CD4-positive, CD25-positive, alpha-beta regulatory T cell (primary cell): ENCODE results near the gene IRX4. TPM values are rescaled to one million over a fixed set of nuclear protein-coding genes. Genes with fewer than 3 reads are reported as not detected.

Experiments used
- ATAC-seq, 2 donors: fragments of 150-1000 bp; cut with Tn5 transposase; one replicate each; pipeline ENCODE4 v1.10.0; 2021; ENCODE audit warnings: low read depth in 2 of 2, moderate number of reproducible peaks in 2 of 2, moderate library complexity in 1 of 2
- DNase-seq, 3 donors: peaks; one replicate each; pipeline versions ENCODE4 v3.0.0 to v3.0.0-alpha.2; 2012 to 2022; ENCODE audit warnings: mixed read lengths in 1 of 3
- H3K27ac ChIP-seq: one replicate; pipeline ENCODE4 v1.7.0; 2013; ENCODE audit warnings: mild to moderate bottlenecking, low read length; ENCODE audit not compliant: insufficient read depth, poor library complexity, severe bottlenecking
- H3K27me3 ChIP-seq: one replicate; pipeline ENCODE4 v1.7.0; 2013; ENCODE audit warnings: low read length; ENCODE audit not compliant: control insufficient read depth, insufficient read depth
- H3K36me3 ChIP-seq: one replicate; pipeline ENCODE4 v1.7.0; 2013; ENCODE audit warnings: mild to moderate bottlenecking, low read length, moderate library complexity; ENCODE audit not compliant: control insufficient read depth, insufficient read depth
- H3K4me1 ChIP-seq: 2 replicates; pipeline ENCODE4 v1.7.0; 2013; ENCODE audit warnings: mild to moderate bottlenecking, low read length; ENCODE audit not compliant: insufficient read depth, control insufficient read depth, poor library complexity, severe bottlenecking
- H3K4me3 ChIP-seq: one replicate; pipeline ENCODE4 v1.7.0; 2013; ENCODE audit warnings: low read depth, mild to moderate bottlenecking, low read length, moderate library complexity
- H3K9me3 ChIP-seq, 2 experiments: 1 replicate in 1 of 2; 2 replicates in 1 of 2; pipeline ENCODE4 v1.7.0; 2013; ENCODE audit warnings: low read length in 2 of 2, mild to moderate bottlenecking in 1 of 2, moderate library complexity in 1 of 2; ENCODE audit not compliant: control insufficient read depth in 2 of 2
- H3K27ac Mint-ChIP-seq, 3 donors: one replicate each; pipeline ENCODE4 v1.8.0; 2020 to 2022; ENCODE audit warnings: mild to moderate bottlenecking in 3 of 3, mixed read lengths in 3 of 3, moderate library complexity in 2 of 3
- H3K27me3 Mint-ChIP-seq: one replicate; pipeline ENCODE4 v1.8.0; 2022; ENCODE audit warnings: mild to moderate bottlenecking, mixed read lengths
- H3K36me3 Mint-ChIP-seq: one replicate; pipeline ENCODE4 v1.8.0; 2020; ENCODE audit warnings: mixed read lengths
- H3K4me1 Mint-ChIP-seq, 4 donors: one replicate each; pipeline ENCODE4 v1.8.0; 2020 to 2022; ENCODE audit warnings: mixed read lengths in 4 of 4, mild to moderate bottlenecking in 1 of 4
- H3K4me3 Mint-ChIP-seq, 4 donors: one replicate each; pipeline ENCODE4 v1.8.0; 2020 to 2022; ENCODE audit warnings: mild to moderate bottlenecking in 4 of 4, mixed read lengths in 4 of 4, moderate library complexity in 3 of 4
- H3K9me3 Mint-ChIP-seq, 7 donors: one replicate each; pipeline ENCODE4 v1.8.0; 2020 to 2022; ENCODE audit warnings: mixed read lengths in 7 of 7, mild to moderate bottlenecking in 3 of 7, moderate library complexity in 2 of 7
- polyA plus RNA-seq, 4 donors: library from polyadenylated mRNA; unstranded; fragments of 300-500 nt; fragmentation: Illumina TruSeq; gene quantifications; one replicate each; pipeline ENCODE4 v1.2.3, GENCODE V29; 2021
- total RNA-seq: library from RNA; stranded (reverse); gene quantifications from one replicate; pipeline ENCODE4 v1.2.3, GENCODE V29; 2022

IRX4 gene
- total and polyA plus RNA-seq, 5 donors from 2014 or later: not detected

DNA sequence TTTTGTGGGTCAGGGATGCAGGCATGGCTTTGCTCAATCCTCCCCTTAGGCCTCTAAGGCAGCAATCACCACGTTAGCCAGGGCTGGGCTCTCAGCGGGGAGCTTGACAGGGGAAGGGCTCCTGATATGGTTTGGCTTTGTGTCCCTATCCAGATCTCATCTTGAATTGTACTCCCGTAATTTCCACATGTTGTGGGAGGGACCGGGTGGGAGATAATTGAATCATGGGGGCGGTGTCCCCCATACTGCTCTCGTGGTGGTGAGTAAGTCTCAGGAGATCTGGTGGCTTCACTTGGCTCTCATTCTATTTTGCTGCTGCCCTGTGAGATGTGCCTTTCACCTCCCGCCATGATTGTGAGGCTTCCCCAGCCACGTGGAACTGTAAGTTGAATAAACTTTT is 11.5 kb upstream of the IRX4 start:
- DNase-seq: no peak
- no peaks in the 10 kb centered on the region for H3K36me3 ChIP-seq
- no peak overlapping the region for H3K27ac ChIP-seq
- H3K4me1 ChIP-seq: no peaks in the 10 kb centered on the region
- Mint-ChIP-seq H3K27me3 (peaks cover 21% of the 10 kb centered on the region), H3K9me3 (peaks cover 0 to 2% (median 0%) of the 10 kb centered on the region in 7 donors), H3K36me3 (no peaks in the 10 kb centered on the region), H3K4me1 (peaks cover 0 to 2% (median 0%) of the 10 kb centered on the region in 4 donors), H3K27ac (no peak overlapping the region), H3K4me3 (no peak overlapping the region)
- H3K9me3 ChIP-seq: no peaks in the 10 kb centered on the region
- no peaks in the 10 kb centered on the region for H3K27me3 ChIP-seq
- no peak overlapping the region for H3K4me3 ChIP-seq
- ATAC-seq: no peak

DNA sequence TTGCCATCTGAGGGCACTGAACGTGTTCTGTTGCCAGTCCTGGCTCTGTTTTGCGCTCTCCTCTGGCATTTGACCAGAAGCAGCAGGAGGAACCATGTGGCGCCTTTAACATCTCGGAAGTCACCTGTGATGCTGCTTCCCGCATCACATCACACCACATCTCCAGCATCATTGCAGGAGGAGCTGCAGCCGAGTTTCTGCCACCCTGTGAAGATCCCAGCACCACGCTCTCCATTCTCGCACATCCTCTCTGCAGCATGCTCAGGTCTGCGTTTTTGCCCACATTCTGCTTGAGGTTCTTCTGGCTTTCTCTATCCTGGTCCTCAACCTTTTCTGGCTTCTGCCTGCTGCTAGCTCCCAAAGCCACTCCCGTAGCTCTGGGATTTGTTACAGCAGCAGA is 11.0 kb upstream of the IRX4 start:
- peaks cover 0 to 2% (median 0%) of the 10 kb centered on the region in 7 donors for H3K9me3 Mint-ChIP-seq
- no peak overlapping the region for H3K4me3 Mint-ChIP-seq
- Histone ChIP-seq H3K27ac (no peak overlapping the region), H3K36me3 (no peaks in the 10 kb centered on the region), H3K27me3 (no peaks in the 10 kb centered on the region), H3K4me1 (no peaks in the 10 kb centered on the region), H3K9me3 (no peaks in the 10 kb centered on the region), H3K4me3 (no peak overlapping the region)
- no peak overlapping the region for H3K27ac Mint-ChIP-seq
- ATAC-seq: no peak
- peaks cover 0 to 2% (median 0%) of the 10 kb centered on the region in 4 donors for H3K4me1 Mint-ChIP-seq
- H3K36me3 Mint-ChIP-seq: no peaks in the 10 kb centered on the region
- no peak for DNase-seq
- H3K27me3 Mint-ChIP-seq: peaks cover 24% of the 10 kb centered on the region

GRCh38 chr5:1892685-1893445 is 10.1 kb upstream of the IRX4 start:
- Mint-ChIP-seq H3K36me3 (no peaks in the 10 kb centered on the region), H3K4me3 (no peak overlapping the region), H3K4me1 (peaks cover 0 to 4% (median 0%) of the 10 kb centered on the region in 4 donors), H3K27ac (no peak overlapping the region), H3K27me3 (peaks cover 29% of the 10 kb centered on the region), H3K9me3 (peaks cover 0 to 2% (median 0%) of the 10 kb centered on the region in 7 donors)
- Histone ChIP-seq H3K27me3 (no peaks in the 10 kb centered on the region), H3K27ac (no peak overlapping the region), H3K36me3 (no peaks in the 10 kb centered on the region), H3K9me3 (no peaks in the 10 kb centered on the region), H3K4me1 (no peaks in the 10 kb centered on the region), H3K4me3 (no peak overlapping the region)
- ATAC-seq: no peak
- no peak for DNase-seq

GRCh38 chr5:1892211-1892610 is 9.5 kb upstream of the IRX4 start:
- Histone ChIP-seq H3K27ac (no peak overlapping the region), H3K36me3 (no peaks in the 10 kb centered on the region), H3K27me3 (no peaks in the 10 kb centered on the region), H3K4me3 (no peak overlapping the region), H3K9me3 (no peaks in the 10 kb centered on the region), H3K4me1 (no peaks in the 10 kb centered on the region)
- Mint-ChIP-seq H3K27me3 (peaks cover 29% of the 10 kb centered on the region), H3K27ac (no peak overlapping the region), H3K9me3 (peaks cover 0 to 2% (median 0%) of the 10 kb centered on the region in 7 donors), H3K36me3 (no peaks in the 10 kb centered on the region), H3K4me3 (no peak overlapping the region), H3K4me1 (peaks cover 0 to 4% (median 0%) of the 10 kb centered on the region in 4 donors)
- DNase-seq (no peak), ATAC-seq (no peak)

DNA sequence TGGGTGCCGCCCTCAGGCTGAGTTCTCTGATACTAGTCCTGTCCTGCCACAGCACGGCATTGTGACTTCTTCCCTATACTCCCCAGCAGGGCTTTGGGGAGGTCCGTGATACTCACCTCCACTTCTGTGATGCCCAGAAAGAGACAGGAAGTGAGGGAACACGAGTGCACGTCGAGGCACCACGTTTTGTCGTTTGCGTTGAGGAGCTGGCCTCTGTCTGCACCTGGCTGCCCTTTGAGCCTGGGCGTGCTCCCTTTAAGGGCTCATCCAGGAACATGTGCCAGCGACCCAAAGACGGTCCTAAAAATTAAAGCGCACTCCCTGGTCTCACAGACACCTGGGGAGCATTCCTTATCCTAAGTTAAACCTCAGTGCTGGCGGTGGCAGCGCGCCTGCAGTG is 8.7 kb upstream of the IRX4 start:
- Histone ChIP-seq H3K9me3 (no peaks in the 10 kb centered on the region), H3K36me3 (no peaks in the 10 kb centered on the region), H3K4me1 (no peaks in the 10 kb centered on the region), H3K27me3 (no peaks in the 10 kb centered on the region), H3K4me3 (no peak overlapping the region), H3K27ac (no peak overlapping the region)
- no peak for ATAC-seq
- peaks cover 29% of the 10 kb centered on the region for H3K27me3 Mint-ChIP-seq
- no peak overlapping the region for H3K4me3 Mint-ChIP-seq
- H3K9me3 Mint-ChIP-seq: peaks cover 0 to 2% (median 0%) of the 10 kb centered on the region in 7 donors
- DNase-seq: no peak
- H3K4me1 Mint-ChIP-seq: peaks cover 0 to 4% (median 0%) of the 10 kb centered on the region in 4 donors
- no peak overlapping the region for H3K27ac Mint-ChIP-seq
- no peaks in the 10 kb centered on the region for H3K36me3 Mint-ChIP-seq

- peaks cover 0 to 7% (median 0%) of the 10 kb centered on the region in 4 donors for H3K4me1 Mint-ChIP-seq
- Histone ChIP-seq H3K36me3 (no peaks in the 10 kb centered on the region), H3K27ac (no peak overlapping the region), H3K4me1 (no peaks in the 10 kb centered on the region), H3K27me3 (no peaks in the 10 kb centered on the region), H3K9me3 (no peaks in the 10 kb centered on the region), H3K4me3 (no peak overlapping the region)
- H3K27me3 Mint-ChIP-seq: peaks cover 34% of the 10 kb centered on the region
- peaks cover 0 to 2% (median 0%) of the 10 kb centered on the region in 7 donors for H3K9me3 Mint-ChIP-seq
- no peak for DNase-seq
- H3K36me3 Mint-ChIP-seq: no peaks in the 10 kb centered on the region
- no peak overlapping the region for H3K27ac Mint-ChIP-seq
- no peak overlapping the region for H3K4me3 Mint-ChIP-seq
- ATAC-seq: no peak
Observed at GRCh38 chr5:1890296-1890695, 7.6 kb upstream of the IRX4 start.

DNA sequence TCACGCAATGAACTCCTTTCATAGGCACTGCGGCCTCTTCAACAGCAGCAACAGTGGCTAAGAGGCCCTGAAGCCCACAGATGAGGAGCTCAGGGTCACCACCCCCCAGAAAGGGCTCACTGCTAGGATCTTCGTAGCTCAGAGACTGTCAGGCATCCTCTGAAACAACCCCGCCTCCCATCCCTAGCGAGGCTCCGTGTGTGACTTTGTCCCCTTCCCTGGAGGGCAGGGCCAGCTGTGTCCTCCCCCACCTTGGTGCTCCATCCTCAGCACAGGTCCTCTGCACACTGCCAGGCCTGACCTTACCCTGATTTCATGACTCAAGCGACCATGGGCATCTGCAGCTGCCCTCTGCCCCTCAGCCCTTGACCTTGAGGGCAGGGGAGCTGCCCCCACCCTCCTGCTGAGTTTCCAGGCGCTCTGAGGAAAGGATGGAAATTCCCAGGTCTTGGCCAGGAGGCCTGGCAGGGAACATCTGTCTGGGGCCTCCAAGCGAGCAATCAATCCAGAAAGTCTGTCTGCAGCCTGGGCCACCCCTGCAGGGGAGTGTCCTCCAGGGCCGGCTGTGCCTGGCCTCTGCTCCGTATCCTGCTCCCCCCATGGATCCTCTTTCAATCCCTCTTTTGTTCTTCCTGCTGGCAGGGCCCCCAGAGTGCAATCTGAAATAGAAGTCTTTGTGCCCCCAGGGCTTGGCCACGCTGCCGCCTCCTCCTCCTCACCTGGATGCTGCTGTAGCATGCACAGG is 6.8 kb upstream of the IRX4 start:
- Histone ChIP-seq H3K27me3 (no peaks in the 10 kb centered on the region), H3K27ac (no peak overlapping the region), H3K9me3 (no peaks in the 10 kb centered on the region), H3K36me3 (no peaks in the 10 kb centered on the region), H3K4me3 (no peak overlapping the region), H3K4me1 (no peaks in the 10 kb centered on the region)
- peaks cover 0 to 11% (median under 1%) of the 10 kb centered on the region in 4 donors for H3K4me1 Mint-ChIP-seq
- H3K4me3 Mint-ChIP-seq: no peak overlapping the region
- peaks cover 0 to 2% (median 0%) of the 10 kb centered on the region in 7 donors for H3K9me3 Mint-ChIP-seq
- no peak overlapping the region for H3K27ac Mint-ChIP-seq
- H3K27me3 Mint-ChIP-seq: peaks cover 42% of the 10 kb centered on the region
- no peaks in the 10 kb centered on the region for H3K36me3 Mint-ChIP-seq
- no peak for DNase-seq
- ATAC-seq: no peak
